HepG2 (cell line): ENCODE results near the gene FHDC1. TPM values are rescaled to one million over a fixed set of nuclear protein-coding genes. Genes with fewer than 3 reads are reported as not detected.

Source experiments
- ATAC-seq: fragments of 200-7000 bp; cut with Tn5 transposase; 3 replicates; pipeline ENCODE4 v1.9.1; 2020; ENCODE audit warnings: mild to moderate bottlenecking, moderate library complexity
- BruUV-seq: library from RNA; stranded (reverse); fragments of 400-500 nt; replicated peaks from 2 replicates; lab custom pipeline; 2021; lab: Mats Ljungman, UMichigan
- CTCF ChIA-PET: fragments of 300-600 bp; formaldehyde crosslinking; extraction: SDS; loops from one replicate; lab custom pipeline; 2021; ENCODE audit warnings: low total read pairs, inconsistent platforms, low intra/inter-chr PET ratio; lab: Yijun Ruan, JAX
- POLR2A ChIA-PET: fragments of 350-600 bp; sonication (Branson Sonifier 250); formaldehyde crosslinking; loops from one replicate; lab custom pipeline; 2020; ENCODE audit warnings: antibody characterized with exemption, inconsistent platforms; lab: Yijun Ruan, JAX
- DNase-seq: peaks from one replicate; pipeline ENCODE4 v3.0.0-alpha.2; 2015; ENCODE audit warnings: low spot score
- FAIRE-seq: peaks from 3 replicates; lab custom pipeline; 2011; peaks lifted over from hg19 to GRCh38; lab: Jason Lieb, UNC
- H2AFZ ChIP-seq: one replicate; pipeline ENCODE4 v1.6.1; 2011; ENCODE audit warnings: low read length, inconsistent platforms
- H3K27ac ChIP-seq: fragments of 300-600 bp; 3 replicates; pipeline ENCODE4 v1.8.0; 2011; ENCODE audit warnings: mixed run types, mild to moderate bottlenecking, mixed read lengths, low read length, inconsistent platforms; ENCODE audit not compliant: insufficient read depth; ENCODE audit errors: extremely low read length
- H3K27me3 ChIP-seq, 2 experiments: fragments of 200-600 bp in 1 of 2; 2 replicates in 1 of 2; 3 replicates in 1 of 2; pipeline versions ENCODE4 v1.6.0 to v1.8.0; 2011; ENCODE audit warnings: low read length in 2 of 2, mild to moderate bottlenecking in 2 of 2, moderate library complexity in 2 of 2, inconsistent platforms in 1 of 2; ENCODE audit not compliant: insufficient read depth in 2 of 2, control insufficient read depth in 1 of 2
- H3K36me3 ChIP-seq, 2 experiments: fragments of 200-600 bp in 1 of 2; replicated peaks in 1 of 2; 2 replicates in 1 of 2; 3 replicates in 1 of 2; pipeline versions ENCODE4 v1.5.1 to v1.8.0; 2011; ENCODE audit warnings: low read length in 2 of 2, inconsistent platforms in 1 of 2; ENCODE audit not compliant: insufficient read depth in 2 of 2, control insufficient read depth in 1 of 2
- H3K4me1 ChIP-seq: 2 replicates; pipeline ENCODE4 v1.5.1; 2012; ENCODE audit warnings: low read length, inconsistent platforms; ENCODE audit not compliant: insufficient read depth
- H3K4me2 ChIP-seq: 2 replicates; pipeline ENCODE4 v1.6.0; 2011; ENCODE audit warnings: low read depth, low read length, inconsistent platforms
- H3K4me3 ChIP-seq, 3 experiments: fragments of 200-600 bp in 1 of 3; sonication (generic), shearing (Covaris generic) in 1 of 3; replicated peaks in 1 of 3; 2 replicates each; pipeline ENCODE4 v1.5.1; 2011 to 2016; ENCODE audit warnings: low read length in 3 of 3, inconsistent platforms in 2 of 3, low read depth in 2 of 3, mild to moderate bottlenecking in 2 of 3, control low read depth in 1 of 3, mixed read lengths in 1 of 3; ENCODE audit not compliant: insufficient read depth in 1 of 3
- H3K79me2 ChIP-seq: one replicate; pipeline ENCODE4 v1.6.1; 2011; ENCODE audit warnings: low read length, inconsistent platforms; ENCODE audit not compliant: insufficient read depth
- H3K9ac ChIP-seq: 2 replicates; pipeline ENCODE4 v1.6.0; 2011; ENCODE audit warnings: mild to moderate bottlenecking, low read depth, low read length, inconsistent platforms; ENCODE audit not compliant: insufficient read depth
- H3K9me3 ChIP-seq: 2 replicates; pipeline ENCODE4 v1.5.1; 2012; ENCODE audit warnings: mild to moderate bottlenecking, low read length
- H4K20me1 ChIP-seq: 2 replicates; pipeline ENCODE4 v1.6.0; 2011; ENCODE audit warnings: inconsistent platforms, mild to moderate bottlenecking, low read length, moderate library complexity; ENCODE audit not compliant: insufficient read depth
- RXRA ChIP-seq: sonication (generic); formaldehyde crosslinking; IDR thresholded peaks from 2 replicates; pipeline ENCODE4 v1.5.1; 2020; ENCODE audit warnings: missing genetic modification reagents
- WGBS: methylation state at CpG from one replicate; pipeline ENCODE4 v1.1.6; 2017; ENCODE audit warnings: low lambda C conversion rate; 5-methylcytosine and 5-hydroxymethylcytosine counted together
- in situ Hi-C: cut with HindIII; loops from 2 replicates; pipeline ENCODE4 v1.10.0; 2017; ENCODE audit warnings: low pct_unique_long_range_greater_than_20kb; ENCODE audit not compliant: extremely low pct_ligation_motif_present
- intact Hi-C: fragments of 100-400 bp; cut with micrococcal nuclease; formaldehyde crosslinking; loops from one replicate; pipeline ENCODE4 v1.10.0; 2022; ENCODE audit not compliant: unreplicated experiment
- polyA plus RNA-seq, 8 experiments: library from polyadenylated mRNA; depleted of rRNA in 3 of 8; stranded (reverse) in 7 of 8; unstranded in 1 of 8; fragments of >200 nt; fragmentation: Illumina TruSeq in 4 of 8; extraction: Trizol in 4 of 8; gene quantifications; 2 replicates each; pipeline versions ENCODE4 v1.2.1 to v1.2.3, GENCODE V29; 2011 to 2016; ENCODE audit warnings: low read depth in 4 of 8, missing spikeins in 1 of 8, mixed read lengths in 1 of 8; ENCODE audit not compliant: insufficient read depth in 1 of 8
- total RNA-seq, 5 experiments: library from RNA; depleted of rRNA; stranded (reverse); fragments of >200 nt; fragmentation: Illumina TruSeq; extraction: Trizol; gene quantifications; 2 replicates each; pipeline ENCODE4 v1.2.3, GENCODE V29; 2016; ENCODE audit warnings: low read depth in 1 of 5
- TF ChIP-seq, protein P1 (sequence below): sonication (generic); formaldehyde crosslinking; IDR thresholded peaks from 2 replicates; pipeline ENCODE4 v1.5.1; 2020; ENCODE audit warnings: mild to moderate bottlenecking, missing genetic modification reagents, moderate library complexity

Gene FHDC1
- total and polyA plus RNA-seq, 2 of the 13 experiments (the other 11 are each of a cell fraction or from before 2014, with no cell fraction given) = 0.07 to 0.15 TPM

DNA sequence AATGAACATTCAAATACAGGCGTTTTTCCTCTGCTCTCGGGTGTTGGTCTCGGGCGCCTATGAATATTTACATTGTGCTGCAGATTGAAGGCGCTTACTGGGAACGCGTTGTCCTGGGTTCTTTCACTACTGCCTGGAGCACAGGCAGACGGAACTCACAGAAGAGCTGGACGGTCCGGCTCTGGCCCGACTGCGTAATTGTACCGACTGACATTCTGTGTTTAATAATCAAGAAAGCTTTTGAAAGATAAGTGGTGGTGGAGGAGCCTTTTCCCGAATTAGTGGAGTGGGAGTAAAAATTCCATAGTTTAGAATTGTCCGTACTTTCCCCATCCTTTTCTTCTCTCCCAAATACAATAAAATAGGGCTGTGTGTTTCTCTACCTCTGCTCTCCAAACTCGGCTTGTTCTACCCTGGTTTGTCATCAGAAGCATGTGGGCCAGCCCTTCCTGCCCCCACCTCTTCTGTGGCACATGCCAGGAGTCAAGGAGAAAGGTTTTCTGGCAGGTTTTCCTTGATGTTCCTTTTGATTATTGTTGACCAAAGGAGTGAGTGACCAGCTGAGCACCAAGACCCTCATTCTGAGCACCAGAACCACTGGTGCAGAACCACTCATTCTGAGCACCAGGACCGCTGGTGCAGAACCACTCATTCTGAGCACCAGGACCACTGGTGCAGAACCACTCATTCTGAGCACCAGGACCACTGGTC is 2.3 kb downstream of the FHDC1 start:
- no peaks in the 10 kb centered on the region for H4K20me1 ChIP-seq
- TF ChIP-seq RXRA (CRISPR knock-in tag) = no peak
- TF ChIP-seq, protein P1, sequence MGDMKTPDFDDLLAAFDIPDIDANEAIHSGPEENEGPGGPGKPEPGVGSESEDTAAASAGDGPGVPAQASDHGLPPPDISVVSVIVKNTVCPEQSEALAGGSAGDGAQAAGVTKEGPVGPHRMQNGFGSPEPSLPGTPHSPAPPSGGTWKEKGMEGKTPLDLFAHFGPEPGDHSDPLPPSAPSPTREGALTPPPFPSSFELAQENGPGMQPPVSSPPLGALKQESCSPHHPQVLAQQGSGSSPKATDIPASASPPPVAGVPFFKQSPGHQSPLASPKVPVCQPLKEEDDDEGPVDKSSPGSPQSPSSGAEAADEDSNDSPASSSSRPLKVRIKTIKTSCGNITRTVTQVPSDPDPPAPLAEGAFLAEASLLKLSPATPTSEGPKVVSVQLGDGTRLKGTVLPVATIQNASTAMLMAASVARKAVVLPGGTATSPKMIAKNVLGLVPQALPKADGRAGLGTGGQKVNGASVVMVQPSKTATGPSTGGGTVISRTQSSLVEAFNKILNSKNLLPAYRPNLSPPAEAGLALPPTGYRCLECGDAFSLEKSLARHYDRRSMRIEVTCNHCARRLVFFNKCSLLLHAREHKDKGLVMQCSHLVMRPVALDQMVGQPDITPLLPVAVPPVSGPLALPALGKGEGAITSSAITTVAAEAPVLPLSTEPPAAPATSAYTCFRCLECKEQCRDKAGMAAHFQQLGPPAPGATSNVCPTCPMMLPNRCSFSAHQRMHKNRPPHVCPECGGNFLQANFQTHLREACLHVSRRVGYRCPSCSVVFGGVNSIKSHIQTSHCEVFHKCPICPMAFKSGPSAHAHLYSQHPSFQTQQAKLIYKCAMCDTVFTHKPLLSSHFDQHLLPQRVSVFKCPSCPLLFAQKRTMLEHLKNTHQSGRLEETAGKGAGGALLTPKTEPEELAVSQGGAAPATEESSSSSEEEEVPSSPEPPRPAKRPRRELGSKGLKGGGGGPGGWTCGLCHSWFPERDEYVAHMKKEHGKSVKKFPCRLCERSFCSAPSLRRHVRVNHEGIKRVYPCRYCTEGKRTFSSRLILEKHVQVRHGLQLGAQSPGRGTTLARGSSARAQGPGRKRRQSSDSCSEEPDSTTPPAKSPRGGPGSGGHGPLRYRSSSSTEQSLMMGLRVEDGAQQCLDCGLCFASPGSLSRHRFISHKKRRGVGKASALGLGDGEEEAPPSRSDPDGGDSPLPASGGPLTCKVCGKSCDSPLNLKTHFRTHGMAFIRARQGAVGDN = no peak
- TF ChIP-seq, all 625 proteins: peak for 0
- in situ Hi-C loops (no loop called here), intact Hi-C loops (loop anchor here (5.0 kb wide), 1 partner anchor 189 kb away; no protein-coding TSS in a partner anchor)
- Histone ChIP-seq H3K9me3 (no peaks in the 10 kb centered on the region), H3K27me3 (peaks cover 7 to 50% of the 10 kb centered on the region in 2 experiments; a peak in 4 of 5 replicates), H3K9ac (no peak overlapping the region), H3K4me1 (peaks cover 18% of the 10 kb centered on the region), H3K27ac (no peak overlapping the region), H3K4me3 (no peak overlapping the region; a peak in 1 of 6 replicates), H3K79me2 (no peaks in the 10 kb centered on the region), H3K36me3 (no peaks in the 10 kb centered on the region), H2AFZ (no peak overlapping the region), H3K4me2 (no peak overlapping the region; the same call in 1 of the 2 replicates)
- WGBS = 53% methylated on average over 17 of the region's 17 CpGs
- ATAC-seq = no peak
- FAIRE-seq = no peak
- ChIA-PET POLR2A (no interaction called here), CTCF (no interaction called here)
- DNase-seq = no peak
- BruUV-seq = no TSS peak
